HG03066 (cell line): ENCODE data around the gene ETV3L.

ENCODE experiments used
- ATAC-seq: cut with Tn5 transposase; IDR thresholded peaks from one replicate; pipeline ENCODE4 v1.9.1; 2021; ENCODE audit warnings: low read depth; ENCODE audit not compliant: unreplicated experiment

ETV3L gene

DNA sequence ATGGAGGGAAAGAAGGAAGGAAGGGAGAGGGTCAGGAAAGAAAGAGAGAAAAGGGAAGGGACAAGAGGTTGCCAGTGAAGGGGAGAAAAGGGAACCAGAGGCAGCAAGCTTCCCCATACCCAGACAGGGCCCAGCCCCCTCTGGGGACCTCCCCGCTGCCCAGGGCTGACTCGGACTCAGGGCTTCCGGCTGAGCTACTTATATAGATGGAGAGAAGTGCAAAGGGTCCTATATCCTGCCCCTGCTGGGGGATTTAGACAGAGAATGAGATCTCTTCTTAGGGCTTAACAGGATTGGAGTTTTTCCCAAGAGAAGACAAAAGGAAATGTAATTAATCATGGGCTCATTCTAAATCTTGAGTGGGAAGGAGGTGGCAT is at the start of gene ETV3L:
Gene ETV3L, minus strand, starts transcription at position 176 of the 377 bp plus-strand sequence. CDS start 285 bp downstream, outside the sequence.
- no peak for ATAC-seq

DNA sequence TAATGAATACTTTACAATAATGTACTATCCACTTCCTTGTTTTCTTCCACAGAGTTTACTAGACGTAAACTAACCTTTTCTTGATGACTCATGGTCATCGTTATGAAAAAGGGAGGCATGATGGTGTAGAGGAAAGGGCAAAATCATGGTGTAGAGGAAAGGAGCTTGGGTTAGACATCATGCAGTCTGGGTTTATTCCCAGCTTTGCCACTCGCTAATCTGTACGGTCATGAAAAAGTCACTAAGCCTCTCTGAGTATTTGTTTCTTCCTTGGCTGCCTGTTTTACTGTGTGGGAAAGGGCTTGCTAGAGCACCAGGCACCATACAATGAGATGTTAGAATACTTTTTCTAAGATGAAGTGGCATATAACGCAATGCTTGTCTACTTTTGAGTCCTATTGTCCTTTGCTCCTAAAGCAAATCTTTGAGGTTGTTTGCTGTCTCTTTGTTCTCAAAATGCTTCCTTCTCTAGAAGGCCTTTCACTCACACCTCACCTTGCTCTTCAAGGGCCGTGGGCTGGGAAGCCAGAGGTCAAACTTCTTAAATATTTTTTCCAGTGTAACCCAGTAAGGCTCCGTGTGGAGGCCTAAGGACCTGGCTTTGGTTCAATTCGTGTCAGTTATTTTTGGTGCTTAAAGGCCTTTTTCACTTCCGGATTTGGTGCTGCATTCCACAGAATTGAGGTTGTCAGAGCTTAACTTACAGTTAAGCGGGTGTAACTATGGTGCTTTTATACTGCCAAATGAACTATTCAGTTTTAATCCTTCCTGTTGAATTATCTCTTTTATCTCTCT is 48.5 kb upstream of the ETV3L start:
- ATAC-seq: no peak

DNA sequence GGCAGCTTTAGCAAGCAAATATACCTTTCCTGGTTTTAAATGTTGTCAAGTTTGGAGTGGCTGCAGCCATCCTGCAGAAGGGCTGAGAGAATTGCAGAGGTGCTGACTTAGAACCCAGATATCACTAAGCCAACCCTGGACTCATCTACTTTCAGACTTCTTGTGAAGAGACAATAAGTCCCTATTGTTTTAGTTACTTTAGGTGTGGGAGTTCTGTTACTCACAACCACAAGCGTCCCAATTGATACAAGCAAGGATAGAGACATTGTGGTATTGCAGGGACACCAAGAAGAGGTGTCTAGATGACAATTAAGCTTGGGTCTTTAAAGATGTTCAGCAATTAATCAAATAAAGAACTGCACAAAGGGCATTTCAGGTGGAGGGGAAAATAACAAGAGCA is 47.4 kb upstream of the ETV3L start:
- ATAC-seq: no peak

DNA sequence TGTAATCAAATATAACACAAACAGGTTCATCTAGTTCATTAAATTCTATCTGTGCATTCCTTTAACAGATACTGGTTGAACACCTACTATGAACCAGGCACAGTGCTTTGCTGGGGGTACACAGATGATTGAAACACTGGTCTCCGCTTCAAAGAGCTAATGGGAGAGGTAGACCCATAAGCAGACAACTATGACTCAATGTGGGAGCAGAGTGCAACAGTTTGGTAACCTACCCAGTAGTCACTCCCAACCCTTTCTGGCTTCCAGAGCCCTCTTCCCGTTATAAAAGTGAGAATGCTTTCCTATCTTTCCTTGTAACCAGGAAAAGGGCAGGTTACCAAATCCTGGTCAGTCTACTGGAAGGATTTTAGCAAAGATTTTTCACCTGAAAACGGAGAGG is 46.6 kb upstream of the ETV3L start:
- no peak for ATAC-seq

GRCh38 chr1:157145076-157145475 is 45.5 kb upstream of the ETV3L start:
- ATAC-seq: no peak

GRCh38 chr1:157144509-157144908 is 44.9 kb upstream of the ETV3L start:
- ATAC-seq: no peak

- ATAC-seq: no peak
Measured at GRCh38 chr1:157142765-157143423, 43.3 kb upstream of the ETV3L start.

DNA sequence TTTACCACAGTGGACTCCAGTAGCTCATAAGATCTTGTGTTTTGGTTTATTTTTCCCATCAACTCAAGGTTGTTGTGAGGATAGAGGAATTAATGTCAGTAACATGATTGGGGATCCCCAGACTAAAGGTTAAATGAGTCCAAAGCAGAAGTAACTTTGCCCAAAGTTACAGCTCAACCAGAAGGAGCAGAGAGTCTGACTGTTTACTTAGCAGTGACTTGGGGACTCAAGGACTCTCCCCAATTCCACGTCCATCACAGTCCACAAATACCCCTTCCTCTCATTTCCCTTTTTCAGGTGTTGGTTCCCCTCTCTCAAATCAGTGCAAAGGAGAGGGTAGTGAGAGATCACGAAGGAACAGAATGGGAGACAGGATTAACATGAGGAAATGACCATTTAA is 42.6 kb upstream of the ETV3L start:
- ATAC-seq: no peak

DNA sequence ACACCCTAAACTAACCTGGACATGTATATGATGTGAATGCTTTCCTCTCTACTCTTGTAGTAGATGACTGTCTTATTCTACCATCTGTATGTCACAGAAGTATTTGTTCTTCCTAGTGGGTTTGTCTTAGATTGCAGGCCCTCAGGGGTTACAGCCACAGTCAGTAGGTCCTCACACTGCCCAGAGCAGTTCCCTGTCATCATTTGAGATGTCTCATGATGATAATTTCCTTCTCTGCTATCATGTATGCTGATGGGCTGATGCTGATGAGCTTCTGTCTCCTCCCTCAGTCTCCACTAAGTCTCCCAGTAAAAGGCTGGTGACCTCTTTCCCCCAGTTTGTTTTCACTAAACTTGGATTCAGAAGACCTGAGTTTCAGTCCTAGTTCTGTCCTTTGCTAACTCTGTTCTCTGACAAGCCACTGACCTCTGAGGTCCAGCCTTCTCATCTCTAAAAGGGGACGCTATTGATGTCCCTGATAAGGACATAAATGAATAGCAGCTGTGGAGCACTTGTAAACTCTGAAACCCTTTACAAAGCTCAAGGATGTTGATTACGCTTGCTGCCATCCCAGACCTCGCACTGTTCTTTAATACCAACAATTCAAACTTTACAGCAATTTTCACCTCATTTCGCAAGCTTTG is 41.7 kb upstream of the ETV3L start:
- ATAC-seq: no peak

- ATAC-seq: no peak
Measured at GRCh38 chr1:157140063-157140588, 40.5 kb upstream of the ETV3L start.

GRCh38 chr1:157139052-157139715 is 39.6 kb upstream of the ETV3L start:
- ATAC-seq: no peak

DNA sequence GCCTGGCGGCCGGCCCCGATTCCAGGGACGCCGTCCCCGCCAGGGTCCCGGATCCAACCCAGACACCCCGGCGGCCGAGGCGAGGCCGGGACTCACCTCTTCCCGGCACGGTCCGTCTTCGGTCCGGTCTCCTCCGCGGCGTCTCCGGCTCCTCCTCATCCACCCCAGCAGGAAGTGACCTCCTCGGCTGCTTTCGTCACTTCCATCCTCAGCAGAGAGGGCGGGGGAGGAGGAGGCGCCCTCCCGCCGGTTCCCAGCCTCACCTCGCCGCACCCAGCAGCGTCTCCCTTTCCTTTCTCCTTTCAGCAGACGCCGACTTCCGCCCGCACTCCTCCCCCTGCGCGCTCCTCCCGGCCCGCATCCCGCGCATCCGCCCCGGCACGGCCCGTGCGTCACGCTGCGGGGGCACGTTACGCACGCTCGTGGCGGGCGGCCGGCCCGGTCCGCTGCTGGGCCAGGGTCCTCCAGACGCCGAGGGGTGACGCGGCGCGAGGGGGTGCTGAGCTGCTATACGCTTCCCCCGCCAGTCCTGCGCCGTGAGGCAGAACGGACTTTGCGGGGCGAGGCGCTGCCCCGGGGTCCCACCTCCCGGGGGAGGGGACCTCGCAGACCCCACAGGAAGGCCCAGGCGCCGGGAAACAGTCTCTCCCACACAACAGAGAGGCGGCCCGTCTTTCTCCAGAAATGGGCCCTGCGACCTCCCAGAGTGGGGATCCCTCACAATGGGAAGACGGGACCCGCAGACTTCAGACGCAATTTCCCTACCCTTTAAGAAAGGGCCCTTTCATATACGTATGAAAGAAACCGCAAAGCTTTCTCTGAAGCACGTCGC is 38.8 kb upstream of the ETV3L start, which contains the start of gene ETV3:
Gene ETV3, minus strand, starts transcription at position 176 of the 832 bp plus-strand sequence. CDS start 2,043 bp downstream, outside the sequence.
- ATAC-seq: peak; percentile 72

GRCh38 chr1:157137408-157138219 is 38.0 kb upstream of the ETV3L start:
- peak; percentile 20 for ATAC-seq

GRCh38 chr1:157137046-157137407 is 37.4 kb upstream of the ETV3L start:
- no peak for ATAC-seq

DNA sequence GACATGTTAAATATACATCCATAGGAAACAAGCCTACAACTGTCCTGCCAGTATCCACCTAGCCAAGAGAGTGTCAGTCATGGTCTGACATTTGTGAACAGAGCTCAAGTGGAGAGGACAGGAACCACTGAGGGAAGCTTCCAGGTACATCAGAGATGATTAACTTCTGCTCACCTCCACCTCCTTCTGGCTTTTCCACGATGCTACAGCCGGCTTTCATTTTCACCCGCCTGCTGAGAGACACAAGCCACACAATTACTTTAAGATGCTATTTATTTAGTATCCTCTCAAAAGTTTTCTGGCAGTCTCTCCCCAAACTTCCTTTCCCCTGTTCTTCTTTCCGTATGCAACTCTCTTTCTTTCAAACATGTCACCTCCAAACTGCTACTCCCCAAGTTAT is 36.5 kb upstream of the ETV3L start:
- ATAC-seq: no peak

- ATAC-seq: no peak
Measured at GRCh38 chr1:157135646-157136045, 36.0 kb upstream of the ETV3L start.

- ATAC-seq: no peak
Measured at GRCh38 chr1:157135070-157135469, 35.5 kb upstream of the ETV3L start.

DNA sequence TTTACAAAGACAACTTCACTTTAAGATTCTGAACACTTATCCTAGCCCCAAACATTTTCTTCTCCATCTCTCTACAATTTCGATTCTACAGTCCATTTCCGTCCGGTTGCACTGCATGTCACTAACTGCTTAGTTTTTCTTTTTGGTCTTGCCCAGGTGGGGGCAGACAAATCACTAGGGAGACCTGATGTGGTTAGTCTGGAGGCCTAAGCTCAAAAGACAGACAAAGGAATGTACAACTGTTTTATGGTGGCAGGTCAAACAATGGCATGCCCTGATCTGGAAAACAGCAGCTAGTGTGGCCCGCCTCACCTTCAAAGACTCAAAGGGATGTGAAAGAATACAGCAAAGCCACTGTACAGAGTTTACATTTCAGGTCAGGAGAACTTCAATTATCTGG is 34.8 kb upstream of the ETV3L start:
- no peak for ATAC-seq

- ATAC-seq: no peak
Measured at GRCh38 chr1:157133426-157133825, 33.8 kb upstream of the ETV3L start.
